GM12891 (cell line): ENCODE measurements around the gene MRPL21.

Experiments used
- DNase-seq: peaks from one replicate; pipeline ENCODE4 v3.0.0; 2011; ENCODE audit warnings: low spot score; ENCODE audit not compliant: insufficient read length
- FAIRE-seq: peaks from 2 replicates; lab custom pipeline; 2011; peaks lifted over from hg19 to GRCh38; lab: Jason Lieb, UNC
- PAX5 ChIP-seq: IDR thresholded peaks from 2 replicates; pipeline ENCODE4 v1.6.1; 2011; ENCODE audit warnings: low read length, moderate library complexity, mild to moderate bottlenecking; ENCODE audit not compliant: insufficient read depth, severe bottlenecking
- POLR2A ChIP-seq: IDR thresholded peaks from 2 replicates; pipeline ENCODE4 v1.6.1; 2011; ENCODE audit warnings: low read depth, low read length, control low read depth
- POLR2AphosphoS5 ChIP-seq: IDR thresholded peaks from 2 replicates; pipeline ENCODE4 v1.6.1; 2011; ENCODE audit warnings: low read depth, low read length, control low read depth
- POU2F2 ChIP-seq: IDR thresholded peaks from 2 replicates; pipeline ENCODE4 v1.6.1; 2011; ENCODE audit warnings: low read depth, mild to moderate bottlenecking, control low read depth, low read length, moderate library complexity
- SPI1 ChIP-seq: IDR thresholded peaks from 2 replicates; pipeline ENCODE4 v1.6.1; 2011; ENCODE audit warnings: low read depth, low read length, control low read depth
- TAF1 ChIP-seq: IDR thresholded peaks from 2 replicates; pipeline ENCODE4 v1.6.1; 2011; ENCODE audit warnings: low read depth, low read length, control low read depth

MRPL21 gene

DNA sequence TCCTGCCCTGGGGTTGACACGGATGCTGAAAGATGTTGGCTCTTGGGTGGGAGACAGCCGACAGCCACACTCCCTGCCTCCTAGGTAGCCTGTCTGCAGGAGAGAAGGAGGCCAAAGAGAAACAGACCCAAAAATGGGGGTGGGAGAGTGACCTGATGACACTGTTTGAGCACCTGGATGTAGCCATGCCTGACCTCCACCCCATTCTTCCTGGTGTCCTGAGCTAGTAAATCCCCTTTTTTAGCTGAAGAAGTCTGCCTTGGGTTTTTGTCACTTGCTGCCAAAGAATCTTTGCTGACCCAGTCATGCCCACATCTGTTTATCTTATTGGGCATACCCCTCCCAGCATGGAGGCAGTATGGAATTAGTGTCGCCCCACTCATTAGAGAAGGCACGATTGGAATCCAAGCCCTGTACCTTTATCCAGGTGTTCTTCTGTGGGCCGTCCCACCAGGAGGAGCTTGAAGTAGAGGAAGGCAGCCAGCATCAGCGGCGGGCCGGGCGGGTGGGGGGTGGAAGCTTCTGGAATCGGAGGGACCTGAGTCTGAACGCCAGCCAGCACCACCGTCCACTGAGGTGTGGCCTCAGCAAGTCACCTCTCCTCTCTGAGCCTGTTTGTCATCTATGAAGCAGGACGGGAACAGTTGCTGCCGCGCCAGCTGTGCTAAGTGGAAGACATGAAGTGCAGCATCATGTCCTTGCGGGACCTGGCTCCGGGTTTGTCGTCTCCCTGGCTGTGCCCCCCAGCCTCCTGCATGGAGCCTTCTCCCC, 37.9 kb upstream of the MRPL21 start:
- TF ChIP-seq PAX5 (no peak), SPI1 (no peak), TAF1 (no peak), POU2F2 (no peak), POLR2AphosphoS5 (no peak), POLR2A (no peak)
- FAIRE-seq, result no peak
- DNase-seq, result no peak

GRCh38 chr11:68940651-68941323, 37.2 kb upstream of the MRPL21 start:
- no peak for TF ChIP-seq SPI1
- TF ChIP-seq POLR2A, result no peak
- TF ChIP-seq PAX5, result no peak
- no peak for TF ChIP-seq TAF1
- no peak for TF ChIP-seq POLR2AphosphoS5
- no peak for TF ChIP-seq POU2F2
- no peak for DNase-seq
- no peak for FAIRE-seq

DNA sequence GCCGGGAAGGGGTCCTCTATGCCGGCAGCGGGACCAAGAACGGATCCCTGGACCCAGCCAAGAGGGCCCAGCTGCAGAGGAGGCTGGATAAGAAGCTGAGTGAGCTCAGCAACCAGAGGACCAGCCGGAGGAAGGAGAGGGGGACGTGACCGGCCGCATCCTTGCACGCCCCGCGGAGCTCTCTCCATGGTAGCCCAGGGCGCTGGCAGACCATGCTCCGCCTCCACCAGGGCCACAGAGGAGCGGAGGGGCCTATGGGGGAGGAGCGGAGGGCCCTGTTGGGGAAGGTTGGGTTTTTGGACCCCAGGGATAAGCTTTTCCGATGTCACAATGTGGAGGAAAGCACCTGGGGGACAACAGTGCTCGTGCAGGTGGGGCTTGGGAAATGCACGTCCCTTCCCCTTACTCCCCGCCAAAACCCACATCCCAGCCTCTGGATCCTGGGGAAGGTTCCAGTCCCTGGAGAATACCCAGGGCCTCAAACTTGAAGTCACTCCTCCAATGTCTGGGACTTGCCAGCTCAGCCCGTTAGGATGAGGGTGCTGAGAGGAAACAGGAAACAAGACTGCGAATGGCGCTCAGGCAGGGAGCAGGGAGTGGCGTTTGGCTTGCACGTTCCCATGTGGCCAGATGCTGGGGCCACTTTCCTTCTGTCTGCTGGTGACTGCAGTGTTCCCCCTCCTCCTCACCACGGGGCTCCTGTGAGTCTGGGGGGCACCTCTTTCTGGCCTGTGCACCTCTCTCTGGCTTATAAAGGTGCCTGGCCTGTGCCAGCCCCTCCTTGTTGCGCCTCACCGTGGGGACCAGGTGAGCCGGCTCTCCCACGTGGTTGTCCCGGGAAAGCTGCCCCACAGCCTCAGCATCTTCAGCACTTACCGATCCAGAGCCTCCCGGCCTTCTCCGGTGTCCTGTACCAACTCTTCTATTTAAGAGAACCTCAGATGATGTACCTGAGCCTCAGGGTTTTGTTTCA, 36.2 kb upstream of the MRPL21 start:
- no peak for DNase-seq
- TF ChIP-seq POLR2A, result no peak
- no peak for TF ChIP-seq POU2F2
- no peak for TF ChIP-seq SPI1
- TF ChIP-seq PAX5, result no peak
- TF ChIP-seq TAF1, result no peak
- TF ChIP-seq POLR2AphosphoS5, result no peak
- no peak for FAIRE-seq

- FAIRE-seq (no peak), DNase-seq (no peak)
- TF ChIP-seq POU2F2 (no peak), SPI1 (no peak)
Measured at GRCh38 chr11:68938816-68939582, 35.4 kb upstream of the MRPL21 start.

DNA sequence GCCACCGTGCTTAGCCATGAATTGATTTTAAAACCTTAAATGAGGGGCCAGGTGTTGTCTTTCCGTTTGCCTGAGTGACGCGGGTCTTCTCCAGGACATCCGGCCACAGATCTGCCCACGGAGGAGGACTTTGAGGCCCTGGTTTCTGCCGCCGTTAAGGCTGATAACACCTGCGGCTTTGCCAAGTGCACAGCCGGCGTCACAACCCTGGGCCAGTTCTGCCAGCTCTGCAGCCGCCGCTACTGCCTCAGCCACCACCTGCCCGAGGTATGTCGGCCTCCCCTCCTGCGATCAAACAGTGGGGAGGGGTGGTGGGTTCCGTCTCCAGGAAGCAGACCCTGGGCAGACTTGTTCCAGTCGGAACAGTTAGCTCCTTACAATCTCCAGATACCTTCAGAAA, 34.5 kb upstream of the MRPL21 start:
- no peak for TF ChIP-seq POLR2AphosphoS5
- DNase-seq (no peak), FAIRE-seq (no peak)

- no peak for DNase-seq
- TF ChIP-seq POU2F2, result no peak
- TF ChIP-seq POLR2AphosphoS5, result no peak
- TF ChIP-seq TAF1, result no peak
- TF ChIP-seq POLR2A, result no peak
- TF ChIP-seq PAX5, result no peak
- no peak for TF ChIP-seq SPI1
- FAIRE-seq, result no peak
Measured at GRCh38 chr11:68936676-68937620, 33.3 kb upstream of the MRPL21 start.

DNA sequence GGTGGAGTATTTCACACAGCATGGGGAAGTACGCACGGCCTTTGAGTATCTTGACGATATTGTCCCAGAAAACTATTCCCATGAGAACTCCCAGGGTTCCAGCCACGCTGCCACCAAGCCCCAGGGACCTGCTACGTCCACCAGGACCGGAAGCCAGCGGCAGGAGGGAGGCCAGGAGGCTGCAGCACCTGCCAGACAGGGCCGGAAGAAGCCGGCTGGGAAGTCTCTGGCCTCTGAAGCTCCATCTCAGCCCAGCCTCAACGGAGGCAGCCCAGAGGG, 32.7 kb upstream of the MRPL21 start:
- FAIRE-seq (no peak), DNase-seq (no peak)
- no peak for TF ChIP-seq POLR2A
- no peak for TF ChIP-seq POU2F2
- TF ChIP-seq SPI1, result no peak
- no peak for TF ChIP-seq TAF1
- no peak for TF ChIP-seq POLR2AphosphoS5
- TF ChIP-seq PAX5, result no peak

- TF ChIP-seq POLR2AphosphoS5, result no peak
- TF ChIP-seq SPI1, result no peak
- TF ChIP-seq TAF1, result no peak
- TF ChIP-seq PAX5, result no peak
- TF ChIP-seq POLR2A, result no peak
- TF ChIP-seq POU2F2, result no peak
- DNase-seq (no peak), FAIRE-seq (no peak)
Measured at GRCh38 chr11:68935516-68936357, 32.1 kb upstream of the MRPL21 start.
